ENCODE data around the gene RHOBTB1.
"Not testable (repeated sequence)": the region's sequence is repeated elsewhere in the genome, so short reads cannot be mapped to it uniquely, and the experiment has no call there.

RHOBTB1 gene

DNA sequence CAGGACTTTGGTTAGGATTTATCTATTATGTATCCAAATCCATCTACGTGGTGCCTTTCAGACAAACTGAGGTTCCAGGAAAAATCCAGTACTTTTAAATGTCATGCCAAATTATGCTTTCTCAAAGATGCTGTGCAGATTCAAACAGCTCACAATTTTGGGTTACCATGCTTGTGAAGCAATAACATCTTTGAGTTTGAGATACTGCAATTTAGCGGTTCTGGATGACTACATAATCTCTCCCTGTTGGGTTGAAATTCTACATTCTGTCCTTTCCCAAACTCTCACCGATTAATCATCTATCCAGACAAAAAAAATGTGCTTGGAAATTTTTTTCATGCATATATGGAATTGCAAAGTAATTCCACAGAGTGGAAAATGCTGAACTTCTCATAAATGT lies 3.5 kb downstream of the RHOBTB1 start:
- no peak for DNase-seq

GRCh38 chr10:60937784-60938654 lies 6.0 kb downstream of the RHOBTB1 start:
- DNase-seq, result no peak

GRCh38 chr10:60937022-60937421 lies 7.0 kb downstream of the RHOBTB1 start:
- no peak for DNase-seq

GRCh38 chr10:60934215-60935175 lies 9.5 kb downstream of the RHOBTB1 start:
- DNase-seq, result no peak

DNA sequence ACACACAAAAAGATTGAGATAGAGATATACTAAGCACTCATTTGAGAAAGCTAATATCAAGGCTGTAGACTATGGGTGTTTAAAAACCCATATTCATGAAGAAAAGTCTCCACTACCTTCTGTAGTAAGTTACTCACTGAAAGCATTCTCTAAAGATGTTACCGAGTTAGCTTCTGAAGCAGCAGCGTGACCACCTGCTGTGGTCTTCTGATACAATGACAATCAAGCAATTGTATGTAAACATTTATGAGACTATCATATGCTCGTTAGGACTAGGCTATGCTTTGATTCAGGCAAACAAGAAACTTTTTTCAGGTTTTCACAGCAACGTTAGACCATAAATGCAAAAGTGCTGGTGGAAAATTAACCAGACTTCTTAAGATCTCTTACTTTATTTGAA lies 11.2 kb downstream of the RHOBTB1 start:
- DNase-seq, result no peak

GRCh38 chr10:60930237-60930636 lies 13.7 kb downstream of the RHOBTB1 start:
- no peak for DNase-seq

- no peak for DNase-seq
These were observed 22.4 kb downstream of the RHOBTB1 start for GRCh38 chr10:60921633-60922032.

GRCh38 chr10:60920479-60920878 lies 23.5 kb downstream of the RHOBTB1 start:
- DNase-seq, result no peak

DNA sequence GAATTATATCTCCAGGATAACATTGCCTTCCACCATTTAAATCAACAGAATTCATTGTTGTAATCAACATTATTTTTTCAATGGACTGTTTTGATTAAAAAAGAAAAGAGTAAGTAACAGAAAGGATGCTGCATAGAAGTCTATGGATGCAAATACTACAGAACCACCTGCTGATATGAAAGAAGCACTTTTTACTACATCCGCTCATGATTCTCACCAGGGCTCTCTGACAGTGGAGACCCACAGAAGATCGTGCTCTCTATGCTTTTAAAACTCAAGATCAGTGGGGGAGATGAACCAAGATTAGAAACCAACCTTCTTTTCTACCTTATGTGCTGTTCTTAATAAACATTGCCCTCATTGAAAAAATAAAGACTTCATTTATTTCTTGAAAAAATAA lies 24.4 kb downstream of the RHOBTB1 start:
- no peak for DNase-seq

GRCh38 chr10:60917331-60918280 lies 26.4 kb downstream of the RHOBTB1 start:
- no peak for DNase-seq

- DNase-seq, result no peak
These were observed 28.0 kb downstream of the RHOBTB1 start for GRCh38 chr10:60916025-60916424.

GRCh38 chr10:60914690-60915141 lies 29.3 kb downstream of the RHOBTB1 start:
- no peak for DNase-seq

GRCh38 chr10:60913657-60914056 lies 30.3 kb downstream of the RHOBTB1 start:
- DNase-seq, result no peak

- no peak for DNase-seq
These were observed 30.9 kb downstream of the RHOBTB1 start for GRCh38 chr10:60913071-60913470.

DNA sequence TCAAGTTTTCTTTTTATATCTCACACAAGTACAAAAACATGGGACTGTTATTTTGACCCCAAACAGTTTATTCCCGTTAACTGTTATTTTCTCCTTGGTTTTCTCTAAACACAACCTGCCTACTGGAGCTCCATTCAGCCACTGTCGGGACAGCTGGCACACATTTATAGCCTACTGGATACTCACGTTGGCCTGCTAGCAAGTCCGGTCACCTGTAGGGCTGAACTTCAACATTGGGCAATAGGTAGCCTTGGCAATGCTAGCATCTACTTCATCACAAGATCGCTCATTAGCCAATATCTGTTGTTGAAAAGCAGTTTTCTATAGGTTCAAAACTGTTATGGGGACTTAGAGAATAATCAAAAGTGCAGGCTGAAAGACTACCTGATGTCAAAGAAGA lies 32.3 kb downstream of the RHOBTB1 start:
- DNase-seq, result no peak

GRCh38 chr10:60911216-60911615 lies 32.8 kb downstream of the RHOBTB1 start:
- no peak for DNase-seq

- no peak for DNase-seq
These were observed 33.4 kb downstream of the RHOBTB1 start for GRCh38 chr10:60910543-60910942.

DNA sequence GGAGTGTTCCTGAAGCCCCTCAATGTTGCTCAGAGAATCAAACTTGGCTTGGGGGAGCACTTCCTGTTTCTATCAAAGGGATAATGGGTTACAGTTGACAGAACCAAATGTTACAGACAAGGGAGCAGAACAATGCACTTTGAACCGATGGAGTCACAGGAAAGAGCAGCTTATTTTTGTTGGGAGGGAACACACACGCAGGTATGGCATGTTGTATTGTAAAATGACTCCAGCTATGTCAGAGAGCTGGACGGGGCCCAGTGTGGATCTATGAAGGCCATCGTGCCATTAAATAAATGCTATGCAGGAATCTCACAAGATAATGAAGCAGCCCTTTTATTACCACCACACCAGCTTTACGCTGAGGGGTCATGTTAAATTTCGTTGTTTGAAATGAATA lies 35.1 kb downstream of the RHOBTB1 start:
- no peak for DNase-seq

DNA sequence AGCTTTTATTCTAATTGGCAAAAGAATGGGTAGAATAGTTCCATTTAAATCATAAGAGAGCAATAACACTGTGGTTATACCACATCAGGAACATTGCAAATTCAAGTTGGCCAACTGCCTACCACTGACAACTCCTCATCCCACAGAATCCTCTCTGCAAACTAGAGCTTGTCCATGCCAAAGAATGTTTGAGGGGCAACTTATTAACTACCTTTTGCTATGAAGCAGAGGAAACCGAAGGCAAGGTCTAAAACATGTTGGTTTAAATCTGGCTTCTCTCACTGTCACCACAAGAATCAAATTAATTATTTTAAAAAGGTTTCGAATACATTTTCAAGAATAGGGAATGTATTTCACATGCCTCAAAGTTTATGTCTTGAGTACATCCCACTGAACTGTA lies 36.0 kb downstream of the RHOBTB1 start:
- no peak for DNase-seq

- no peak for DNase-seq
These were observed 36.7 kb downstream of the RHOBTB1 start for GRCh38 chr10:60907236-60907635.

DNA sequence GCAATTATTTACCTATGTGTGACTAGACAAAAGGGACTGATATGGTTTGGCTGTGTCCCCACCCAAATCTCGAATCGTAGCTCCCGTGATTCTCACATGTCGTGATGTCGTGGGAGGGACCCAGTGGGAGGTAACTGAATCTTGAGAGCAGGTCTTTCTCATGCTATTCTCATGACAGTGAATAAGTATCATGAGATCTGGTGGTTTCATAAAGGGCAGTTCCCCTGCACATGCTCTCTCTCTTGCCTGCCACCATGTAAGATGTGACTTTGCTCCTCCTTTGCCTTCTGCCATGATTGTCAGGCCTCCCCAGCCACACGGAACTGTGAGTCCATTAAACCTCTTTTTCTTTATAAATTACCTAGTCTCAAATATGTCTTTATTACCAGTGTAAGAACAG lies 37.2 kb downstream of the RHOBTB1 start:
- DNase-seq, result not testable (repeated sequence)

GRCh38 chr10:60906411-60906810 lies 37.6 kb downstream of the RHOBTB1 start:
- no peak for DNase-seq

GRCh38 chr10:60905580-60905979 lies 38.4 kb downstream of the RHOBTB1 start:
- no peak for DNase-seq
